Thoracic aorta (tissue), 2 donors: ENCODE data around the gene GLB1L3. TPM values are rescaled to one million over a fixed set of nuclear protein-coding genes. Genes with fewer than 3 reads are reported as not detected.

Source experiments
- ATAC-seq: fragments of 150-250 bp; one replicate; pipeline ENCODE4 v1.8.0; 2017; ENCODE audit warnings: low read depth; ENCODE audit not compliant: insufficient number of reproducible peaks, low FRiP score
- DNase-seq: peaks from one replicate; pipeline ENCODE4 v3.0.0-alpha.2; 2020; ENCODE audit warnings: low spot score
- H3K27ac ChIP-seq, 2 donors: fragments of 200-600 bp; sonication (generic); 1 replicate in 1 of 2; 2 replicates in 1 of 2; pipeline ENCODE4 v1.5.1; 2016; ENCODE audit warnings: mild to moderate bottlenecking in 2 of 2, moderate library complexity in 2 of 2
- H3K27me3 ChIP-seq: fragments of 200-600 bp; sonication (generic); replicated peaks from 2 replicates; pipeline ENCODE4 v1.6.0; 2016; ENCODE audit warnings: mild to moderate bottlenecking; ENCODE audit not compliant: insufficient read depth
- H3K36me3 ChIP-seq: fragments of 200-600 bp; sonication (generic); one replicate; pipeline ENCODE4 v1.5.1; 2016
- H3K4me1 ChIP-seq, 2 donors: fragments of 200-600 bp; sonication (generic); 1 replicate in 1 of 2; 2 replicates in 1 of 2; pipeline versions ENCODE4 v1.5.1 to v1.6.0; 2016; ENCODE audit warnings: low read depth in 2 of 2, mild to moderate bottlenecking in 1 of 2; ENCODE audit not compliant: control insufficient read depth in 1 of 2
- H3K4me3 ChIP-seq: fragments of 200-600 bp; sonication (generic); 2 replicates; pipeline ENCODE4 v1.5.1; 2016; ENCODE audit warnings: mild to moderate bottlenecking
- H3K9me3 ChIP-seq: fragments of 200-600 bp; sonication (generic); 2 replicates; pipeline ENCODE4 v1.5.1; 2016
- total RNA-seq, 2 donors: library from RNA; depleted of rRNA; stranded (reverse); fragments of >200 nt; gene quantifications; one replicate each; pipeline versions ENCODE4 v1.1.0 to v1.2.3, GENCODE V29; 2016
- TF ChIP-seq, protein P1 (sequence below): fragments of 200-600 bp; sonication (generic); IDR thresholded peaks from one replicate; pipeline ENCODE4 v1.5.1; 2019; ENCODE audit warnings: antibody characterized with exemption

GLB1L3 gene
- total RNA-seq, 2 donors from 2014 or later, result not detected

DNA sequence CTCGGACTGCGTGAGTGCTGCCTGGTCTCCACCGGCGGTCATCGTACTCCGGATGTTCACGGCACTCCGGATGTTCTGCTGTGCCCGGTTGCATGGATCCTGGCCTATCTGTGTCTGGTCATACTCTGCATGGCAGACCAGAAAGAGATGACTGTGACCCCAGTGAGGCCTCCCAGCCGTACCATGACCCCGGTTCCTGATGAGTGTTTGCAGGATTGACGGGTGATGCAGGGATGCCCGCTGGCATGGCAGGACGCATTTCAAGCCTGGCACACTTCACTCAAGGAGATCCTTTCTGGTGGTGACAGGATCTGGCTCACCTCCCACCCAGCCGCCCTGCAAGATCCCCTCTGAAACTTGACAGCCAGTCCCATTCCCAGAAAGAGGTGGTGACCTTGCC lies 61.9 kb downstream of the GLB1L3 start:
- Histone ChIP-seq H3K27me3 (no peaks in the 10 kb centered on the region), H3K27ac (no peak overlapping the region), H3K9me3 (no peaks in the 10 kb centered on the region), H3K4me3 (no peak overlapping the region), H3K4me1 (no peaks in the 10 kb centered on the region), H3K36me3 (no peaks in the 10 kb centered on the region)
- ATAC-seq (no peak), DNase-seq (no peak)
- TF ChIP-seq, protein P1, sequence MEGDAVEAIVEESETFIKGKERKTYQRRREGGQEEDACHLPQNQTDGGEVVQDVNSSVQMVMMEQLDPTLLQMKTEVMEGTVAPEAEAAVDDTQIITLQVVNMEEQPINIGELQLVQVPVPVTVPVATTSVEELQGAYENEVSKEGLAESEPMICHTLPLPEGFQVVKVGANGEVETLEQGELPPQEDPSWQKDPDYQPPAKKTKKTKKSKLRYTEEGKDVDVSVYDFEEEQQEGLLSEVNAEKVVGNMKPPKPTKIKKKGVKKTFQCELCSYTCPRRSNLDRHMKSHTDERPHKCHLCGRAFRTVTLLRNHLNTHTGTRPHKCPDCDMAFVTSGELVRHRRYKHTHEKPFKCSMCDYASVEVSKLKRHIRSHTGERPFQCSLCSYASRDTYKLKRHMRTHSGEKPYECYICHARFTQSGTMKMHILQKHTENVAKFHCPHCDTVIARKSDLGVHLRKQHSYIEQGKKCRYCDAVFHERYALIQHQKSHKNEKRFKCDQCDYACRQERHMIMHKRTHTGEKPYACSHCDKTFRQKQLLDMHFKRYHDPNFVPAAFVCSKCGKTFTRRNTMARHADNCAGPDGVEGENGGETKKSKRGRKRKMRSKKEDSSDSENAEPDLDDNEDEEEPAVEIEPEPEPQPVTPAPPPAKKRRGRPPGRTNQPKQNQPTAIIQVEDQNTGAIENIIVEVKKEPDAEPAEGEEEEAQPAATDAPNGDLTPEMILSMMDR, result no peak

- H3K9me3 ChIP-seq, result no peaks in the 10 kb centered on the region
- H3K36me3 ChIP-seq, result no peaks in the 10 kb centered on the region
- H3K27ac ChIP-seq, result no peak overlapping the region
- H3K4me3 ChIP-seq, result no peak overlapping the region
- DNase-seq (no peak), ATAC-seq (no peak)
- TF ChIP-seq, protein P1, result no peak
- no peaks in the 10 kb centered on the region for H3K4me1 ChIP-seq
- H3K27me3 ChIP-seq, result no peaks in the 10 kb centered on the region
These were observed 62.5 kb downstream of the GLB1L3 start for GRCh38 chr11:134338654-134339053.

GRCh38 chr11:134339756-134340155 lies 63.6 kb downstream of the GLB1L3 start:
- Histone ChIP-seq H3K4me1 (no peaks in the 10 kb centered on the region), H3K27ac (no peak overlapping the region), H3K9me3 (no peaks in the 10 kb centered on the region), H3K4me3 (no peak overlapping the region), H3K27me3 (no peaks in the 10 kb centered on the region), H3K36me3 (no peaks in the 10 kb centered on the region)
- TF ChIP-seq, protein P1, result no peak
- no peak for DNase-seq
- ATAC-seq, result no peak

- Histone ChIP-seq H3K27me3 (no peaks in the 10 kb centered on the region), H3K36me3 (no peaks in the 10 kb centered on the region), H3K4me1 (no peaks in the 10 kb centered on the region), H3K9me3 (no peaks in the 10 kb centered on the region), H3K4me3 (no peak overlapping the region), H3K27ac (no peak overlapping the region)
- DNase-seq, result no peak
- TF ChIP-seq, protein P1, result no peak
- ATAC-seq, result no peak
These were observed 64.3 kb downstream of the GLB1L3 start for GRCh38 chr11:134340354-134340964.

DNA sequence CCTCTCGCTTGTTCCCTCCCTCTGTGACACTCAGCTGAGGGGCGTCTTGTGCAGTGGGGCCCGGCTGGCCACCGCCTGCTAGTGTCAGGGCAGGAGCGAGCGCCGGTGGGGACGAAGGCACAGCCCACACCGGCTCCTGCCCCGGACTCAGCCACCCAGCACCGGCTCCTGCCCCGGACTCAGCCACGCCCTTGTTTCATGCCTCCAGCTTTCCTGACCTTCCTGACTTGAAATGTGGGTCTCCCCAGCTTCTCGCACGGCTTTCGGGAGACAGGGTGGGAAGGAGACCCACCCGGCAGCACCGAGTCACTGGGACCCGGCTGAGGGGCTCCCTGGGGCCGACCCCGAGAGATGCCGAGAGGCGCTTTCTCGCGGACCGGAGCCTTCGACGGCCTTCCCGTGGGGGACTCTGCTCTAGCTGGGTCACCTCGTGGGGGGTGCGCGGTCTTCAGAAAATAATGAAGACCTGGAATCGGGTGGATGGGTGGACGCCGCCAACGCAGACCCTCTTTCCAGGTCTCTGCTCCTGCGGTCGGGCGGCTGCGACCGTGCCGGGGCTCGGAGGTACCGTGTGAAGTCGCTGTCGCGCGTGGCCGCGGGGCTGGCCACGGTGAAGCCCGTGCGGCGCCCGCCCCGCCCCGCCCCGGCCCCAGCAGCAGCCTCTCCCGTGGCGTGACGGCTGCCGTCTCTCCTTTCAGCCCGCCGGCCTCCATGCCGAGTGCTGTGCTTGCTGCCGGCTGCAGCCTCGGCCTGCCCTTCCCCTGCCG lies 65.8 kb downstream of the GLB1L3 start:
- no peak for ATAC-seq
- no peaks in the 10 kb centered on the region for H3K36me3 ChIP-seq
- TF ChIP-seq, protein P1, result no peak
- no peak overlapping the region for H3K4me3 ChIP-seq
- no peaks in the 10 kb centered on the region for H3K9me3 ChIP-seq
- no peak for DNase-seq
- H3K4me1 ChIP-seq, result no peaks in the 10 kb centered on the region
- H3K27ac ChIP-seq, result no peak overlapping the region
- no peaks in the 10 kb centered on the region for H3K27me3 ChIP-seq
